HepG2 (cell line): ENCODE measurements around the gene TM4SF18. TPM values are rescaled to one million over a fixed set of nuclear protein-coding genes. Genes with fewer than 3 reads are reported as not detected.

Experiments used
- ARID5B ChIP-seq: IDR thresholded peaks from 2 replicates; pipeline ENCODE4 v1.4.0; 2020; ENCODE audit warnings: mild to moderate bottlenecking, missing genetic modification reagents
- BATF2 ChIP-seq: sonication (generic); formaldehyde crosslinking; IDR thresholded peaks from 2 replicates; pipeline ENCODE4 v1.8.0; 2022; ENCODE audit warnings: mild to moderate bottlenecking, missing genetic modification reagents, moderate library complexity
- BCLAF1 ChIP-seq: fragments of 450-650 bp; IDR thresholded peaks from 2 replicates; pipeline ENCODE4 v1.6.1; 2017; ENCODE audit warnings: mild to moderate bottlenecking
- CENPX ChIP-seq: sonication (generic); formaldehyde crosslinking; IDR thresholded peaks from 2 replicates; pipeline ENCODE4 v1.9.0; 2021; ENCODE audit warnings: mild to moderate bottlenecking, missing genetic modification reagents, moderate library complexity
- NFRKB ChIP-seq: fragments of 450-650 bp; IDR thresholded peaks from 2 replicates; pipeline ENCODE4 v1.6.1; 2017
- NRL ChIP-seq: sonication (generic); formaldehyde crosslinking; IDR thresholded peaks from 2 replicates; pipeline ENCODE4 v1.5.0; 2020; ENCODE audit warnings: missing genetic modification reagents, mild to moderate bottlenecking, moderate library complexity, borderline replicate concordance
- RARG ChIP-seq: sonication (generic); formaldehyde crosslinking; IDR thresholded peaks from 2 replicates; pipeline ENCODE4 v1.4.0; 2020; ENCODE audit warnings: low read depth, mild to moderate bottlenecking, missing genetic modification reagents
- RXRB ChIP-seq: IDR thresholded peaks from 2 replicates; pipeline ENCODE4 v1.6.1; 2016; ENCODE audit warnings: borderline replicate concordance, missing genetic modification reagents, missing compliant biosample characterization
- TOPORS ChIP-seq: sonication (generic); formaldehyde crosslinking; IDR thresholded peaks from 2 replicates; pipeline ENCODE4 v1.8.0; 2023; ENCODE audit warnings: mild to moderate bottlenecking, missing genetic modification reagents
- U2AF1 ChIP-seq: fragments of 200-400 bp; formaldehyde crosslinking; optimal IDR thresholded peaks from 2 replicates; pipeline ENCODE3; 2017; ENCODE audit warnings: mild to moderate bottlenecking, low read depth, low read length
- ZBTB8A ChIP-seq: sonication (generic); formaldehyde crosslinking; IDR thresholded peaks from 2 replicates; pipeline ENCODE4 v1.4.0; 2020; ENCODE audit warnings: mild to moderate bottlenecking, low read depth, missing genetic modification reagents, borderline replicate concordance
- ZFP41 ChIP-seq: sonication (generic); formaldehyde crosslinking; IDR thresholded peaks from 2 replicates; pipeline ENCODE4 v1.4.0; 2020; ENCODE audit warnings: mild to moderate bottlenecking, missing genetic modification reagents, borderline replicate concordance
- ZFP91 ChIP-seq: sonication (generic); formaldehyde crosslinking; IDR thresholded peaks from 2 replicates; pipeline ENCODE4 v1.9.0; 2022; ENCODE audit warnings: missing genetic modification reagents, mild to moderate bottlenecking, borderline replicate concordance
- ZGPAT ChIP-seq: IDR thresholded peaks from 2 replicates; pipeline ENCODE4 v1.6.1; 2016; ENCODE audit warnings: mild to moderate bottlenecking
- ZNF101 ChIP-seq: sonication (generic); formaldehyde crosslinking; IDR thresholded peaks from 2 replicates; pipeline ENCODE4 v1.4.0; 2020; ENCODE audit warnings: mild to moderate bottlenecking, low read depth, missing genetic modification reagents, borderline replicate concordance
- ZNF3 ChIP-seq: IDR thresholded peaks from 2 replicates; pipeline ENCODE4 v1.7.0; 2017; ENCODE audit warnings: inconsistent platforms
- ZNF570 ChIP-seq: sonication (generic); formaldehyde crosslinking; IDR thresholded peaks from 2 replicates; pipeline ENCODE4 v1.4.0; 2020; ENCODE audit warnings: mild to moderate bottlenecking, missing genetic modification reagents, borderline replicate concordance
- ZNF709 ChIP-seq: sonication (generic); formaldehyde crosslinking; IDR thresholded peaks from 2 replicates; pipeline ENCODE4 v1.5.0; 2020; ENCODE audit warnings: mild to moderate bottlenecking, missing genetic modification reagents
- ZNF713 ChIP-seq: sonication (generic); formaldehyde crosslinking; IDR thresholded peaks from 2 replicates; pipeline ENCODE4 v1.4.0; 2020; ENCODE audit warnings: mild to moderate bottlenecking, missing genetic modification reagents
- ZSCAN9 ChIP-seq: IDR thresholded peaks from 2 replicates; pipeline ENCODE4 v1.6.1; 2016; ENCODE audit warnings: borderline replicate concordance
- polyA plus RNA-seq, 8 experiments: library from polyadenylated mRNA; depleted of rRNA in 3 of 8; stranded (reverse) in 7 of 8; unstranded in 1 of 8; fragments of >200 nt; fragmentation: Illumina TruSeq in 4 of 8; extraction: Trizol in 4 of 8; gene quantifications; 2 replicates each; pipeline versions ENCODE4 v1.2.1 to v1.2.3, GENCODE V29; 2011 to 2016; ENCODE audit warnings: low read depth in 4 of 8, missing spikeins in 1 of 8, mixed read lengths in 1 of 8; ENCODE audit not compliant: insufficient read depth in 1 of 8
- total RNA-seq, 5 experiments: library from RNA; depleted of rRNA; stranded (reverse); fragments of >200 nt; fragmentation: Illumina TruSeq; extraction: Trizol; gene quantifications; 2 replicates each; pipeline ENCODE4 v1.2.3, GENCODE V29; 2016; ENCODE audit warnings: low read depth in 1 of 5

TM4SF18 gene
- total and polyA plus RNA-seq, 2 of the 13 experiments (the other 11 are each of a cell fraction or from before 2014, with no cell fraction given), result 0.15 TPM; not detected in 1

GRCh38 chr3:149356044-149356592 is 22.7 kb upstream of the TM4SF18 start (continued):
- TF ChIP-seq U2AF1, result no peak
- no peak for TF ChIP-seq ZNF713 (CRISPR knock-in tag)
- TF ChIP-seq TOPORS, result peak; percentile 61; the same call in 1 of the 2 replicates
- no peak for TF ChIP-seq ZFP41 (CRISPR knock-in tag)
- no peak for TF ChIP-seq ZBTB8A
- TF ChIP-seq ZNF709 (CRISPR knock-in tag), result peak; percentile 52; the same call in 1 of the 2 replicates
- TF ChIP-seq RXRB (CRISPR knock-in tag), result peak; percentile 92
- no peak for TF ChIP-seq ZNF570
- no peak for TF ChIP-seq NFRKB
- TF ChIP-seq ZSCAN9 (CRISPR knock-in tag), result peak; percentile 62; the same call in 1 of the 2 replicates
- TF ChIP-seq BCLAF1, result no peak
- peak; percentile 95 for TF ChIP-seq ARID5B
- TF ChIP-seq ZNF3, result no peak
- no peak for TF ChIP-seq ZFP91 (CRISPR knock-in tag)
- peak; percentile 93 for TF ChIP-seq ZGPAT (CRISPR knock-in tag)
- TF ChIP-seq CENPX (CRISPR knock-in tag), result no peak
- no peak for TF ChIP-seq BATF2 (CRISPR knock-in tag)
- TF ChIP-seq NRL, result no peak
- no peak for TF ChIP-seq ZNF101 (CRISPR knock-in tag)
- TF ChIP-seq RARG (CRISPR knock-in tag), result no peak
